OCI-LY3 (cell line): ENCODE measurements around the gene ASTN2.
A peak's percentile ranks its signal among the peaks of the same experiment; 100 is the strongest.

ENCODE experiments used
- H2AFZ ChIP-seq: fragments of 200-600, 300-600 bp; shearing (Covaris generic); 2 replicates; pipeline ENCODE4 v1.6.0; 2014; ENCODE audit warnings: antibody characterized with exemption, low read depth, low read length
- H3K27ac ChIP-seq: fragments of 200-600, 300-600 bp; sonication (generic); 2 replicates; pipeline ENCODE4 v1.5.1; 2014; ENCODE audit warnings: mild to moderate bottlenecking, low read length, moderate library complexity, mixed read lengths
- H3K27me3 ChIP-seq: fragments of 200-600, 300-600 bp; sonication (generic); 2 replicates; pipeline ENCODE4 v1.6.1; 2014; ENCODE audit warnings: low read depth, low read length, mixed read lengths
- H3K36me3 ChIP-seq: fragments of 200-600, 300-600 bp; sonication (generic); replicated peaks from 2 replicates; pipeline ENCODE3; 2014; ENCODE audit warnings: low read depth, low read length, mixed read lengths
- H3K4me1 ChIP-seq: fragments of 300-600, 200-600 bp; sonication (generic); 2 replicates; pipeline ENCODE4 v1.6.1; 2014; ENCODE audit warnings: low read length, mixed read lengths
- H3K4me2 ChIP-seq: fragments of 200-600, 300-600 bp; sonication (generic); 2 replicates; pipeline ENCODE4 v1.6.1; 2014; ENCODE audit warnings: low read length, mixed read lengths
- H3K4me3 ChIP-seq: fragments of 300-600, 200-600 bp; sonication (generic); 2 replicates; pipeline ENCODE4 v1.5.1; 2014; ENCODE audit warnings: antibody characterized with exemption, mild to moderate bottlenecking, low read length, moderate library complexity
- H3K79me2 ChIP-seq: fragments of 300-600, 200-600 bp; shearing (Covaris generic); 2 replicates; pipeline ENCODE4 v1.6.1; 2014; ENCODE audit warnings: mild to moderate bottlenecking, low read length, mixed read lengths
- H3K9ac ChIP-seq: fragments of 300-600, 200-600 bp; shearing (Covaris generic); 2 replicates; pipeline ENCODE4 v1.6.0; 2014; ENCODE audit warnings: mild to moderate bottlenecking, low read length, moderate library complexity
- H3K9me3 ChIP-seq: fragments of 200-600, 300-600 bp; shearing (Covaris generic); 2 replicates; pipeline ENCODE4 v1.6.1; 2014; ENCODE audit warnings: low read length, mixed read lengths; ENCODE audit not compliant: insufficient read depth
- H4K20me1 ChIP-seq: fragments of 200-600, 300-600 bp; sonication (generic); 2 replicates; pipeline ENCODE4 v1.6.1; 2016; ENCODE audit warnings: low read length, mixed read lengths; ENCODE audit not compliant: insufficient read depth
- EZH2phosphoT487 ChIP-seq: fragments of 200-600 bp; shearing (Covaris generic); IDR thresholded peaks from 2 replicates; pipeline ENCODE4 v1.6.1; 2018; ENCODE audit warnings: antibody characterized with exemption, mixed run types, low read depth
- TF ChIP-seq, protein P1 (sequence below): fragments of 200-600, 300-600 bp; sonication (generic); IDR thresholded peaks from 2 replicates; pipeline ENCODE4 v1.5.1; 2014; ENCODE audit warnings: antibody characterized with exemption, low read length, low read depth

Gene ASTN2

DNA sequence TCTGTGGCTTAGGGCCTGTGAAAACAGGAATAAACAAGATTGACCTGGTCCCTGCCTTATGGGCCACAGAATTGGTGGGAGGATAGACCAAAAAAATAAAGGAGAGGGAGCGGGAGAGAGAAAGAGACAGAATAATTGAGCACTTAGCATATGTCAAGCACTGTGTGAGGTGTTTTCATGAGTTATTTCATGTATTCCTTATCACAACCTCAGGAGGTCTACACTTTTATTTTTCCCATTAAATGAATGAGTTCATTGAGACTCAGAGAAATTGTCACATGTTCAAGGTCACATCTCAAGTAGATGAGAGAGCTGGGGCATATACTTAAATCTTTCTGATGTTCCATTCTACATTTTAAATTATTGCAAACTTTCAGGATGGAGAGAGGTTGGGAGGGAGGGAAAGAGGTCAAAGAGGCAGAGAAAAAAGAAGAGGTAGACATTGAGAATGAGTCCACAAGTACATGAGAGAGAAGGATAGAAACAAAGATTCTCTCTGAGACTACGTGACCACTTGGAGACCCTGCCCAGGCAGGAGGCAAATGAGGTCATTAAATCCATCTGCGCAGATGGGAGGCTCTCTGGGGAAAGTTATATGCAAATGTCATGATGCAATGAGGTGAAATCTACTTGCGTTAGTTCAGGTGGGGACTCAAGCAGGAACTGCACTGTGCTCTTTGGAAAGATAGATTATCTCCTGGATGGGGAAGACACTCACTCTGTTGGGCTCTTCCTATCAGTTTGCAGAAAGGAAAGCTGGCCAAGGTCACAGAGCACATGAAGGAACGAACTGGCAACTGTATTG is 1019.8 kb downstream of the ASTN2 start:
- Histone ChIP-seq H3K4me3 (no peak overlapping the region), H3K27ac (peak overlapping the region; percentile 34; the same call in 1 of the 2 replicates), H3K79me2 (no peaks in the 10 kb centered on the region), H3K4me2 (peak overlapping the region; percentile 45), H3K36me3 (no peaks in the 10 kb centered on the region), H3K27me3 (no peaks in the 10 kb centered on the region), H2AFZ (no peak overlapping the region), H3K4me1 (peaks cover 32% of the 10 kb centered on the region), H3K9me3 (no peaks in the 10 kb centered on the region), H3K9ac (no peak overlapping the region), H4K20me1 (no peaks in the 10 kb centered on the region)
- TF ChIP-seq EZH2phosphoT487, result no peak
- TF ChIP-seq, protein P1, sequence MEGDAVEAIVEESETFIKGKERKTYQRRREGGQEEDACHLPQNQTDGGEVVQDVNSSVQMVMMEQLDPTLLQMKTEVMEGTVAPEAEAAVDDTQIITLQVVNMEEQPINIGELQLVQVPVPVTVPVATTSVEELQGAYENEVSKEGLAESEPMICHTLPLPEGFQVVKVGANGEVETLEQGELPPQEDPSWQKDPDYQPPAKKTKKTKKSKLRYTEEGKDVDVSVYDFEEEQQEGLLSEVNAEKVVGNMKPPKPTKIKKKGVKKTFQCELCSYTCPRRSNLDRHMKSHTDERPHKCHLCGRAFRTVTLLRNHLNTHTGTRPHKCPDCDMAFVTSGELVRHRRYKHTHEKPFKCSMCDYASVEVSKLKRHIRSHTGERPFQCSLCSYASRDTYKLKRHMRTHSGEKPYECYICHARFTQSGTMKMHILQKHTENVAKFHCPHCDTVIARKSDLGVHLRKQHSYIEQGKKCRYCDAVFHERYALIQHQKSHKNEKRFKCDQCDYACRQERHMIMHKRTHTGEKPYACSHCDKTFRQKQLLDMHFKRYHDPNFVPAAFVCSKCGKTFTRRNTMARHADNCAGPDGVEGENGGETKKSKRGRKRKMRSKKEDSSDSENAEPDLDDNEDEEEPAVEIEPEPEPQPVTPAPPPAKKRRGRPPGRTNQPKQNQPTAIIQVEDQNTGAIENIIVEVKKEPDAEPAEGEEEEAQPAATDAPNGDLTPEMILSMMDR, result no peak

DNA sequence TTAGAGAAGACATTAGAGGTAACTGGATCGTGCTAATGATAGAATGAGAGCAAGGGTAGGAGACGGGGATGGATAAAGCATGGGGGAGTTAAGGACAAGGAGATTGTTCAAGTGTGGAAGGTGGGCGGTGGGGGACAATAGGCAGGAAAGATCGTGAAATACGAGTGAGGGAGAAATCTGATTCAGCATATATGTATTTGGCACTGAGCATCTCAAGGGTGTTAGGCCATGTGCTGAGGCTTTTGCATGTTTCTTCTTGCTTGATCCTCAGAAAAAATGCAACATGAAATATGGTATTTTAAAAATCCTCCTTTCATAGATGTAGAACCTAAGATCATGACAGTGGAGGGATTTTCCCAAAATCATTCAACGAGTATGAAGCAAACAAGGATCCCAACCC is 1020.8 kb downstream of the ASTN2 start:
- Histone ChIP-seq H2AFZ (no peak overlapping the region), H3K9me3 (no peaks in the 10 kb centered on the region), H4K20me1 (no peaks in the 10 kb centered on the region), H3K79me2 (no peaks in the 10 kb centered on the region), H3K4me1 (peaks cover 32% of the 10 kb centered on the region), H3K27me3 (no peaks in the 10 kb centered on the region), H3K9ac (no peak overlapping the region), H3K27ac (no peak overlapping the region), H3K36me3 (no peaks in the 10 kb centered on the region), H3K4me2 (no peak overlapping the region), H3K4me3 (no peak overlapping the region)
- TF ChIP-seq, protein P1, result no peak
- TF ChIP-seq EZH2phosphoT487, result no peak

DNA sequence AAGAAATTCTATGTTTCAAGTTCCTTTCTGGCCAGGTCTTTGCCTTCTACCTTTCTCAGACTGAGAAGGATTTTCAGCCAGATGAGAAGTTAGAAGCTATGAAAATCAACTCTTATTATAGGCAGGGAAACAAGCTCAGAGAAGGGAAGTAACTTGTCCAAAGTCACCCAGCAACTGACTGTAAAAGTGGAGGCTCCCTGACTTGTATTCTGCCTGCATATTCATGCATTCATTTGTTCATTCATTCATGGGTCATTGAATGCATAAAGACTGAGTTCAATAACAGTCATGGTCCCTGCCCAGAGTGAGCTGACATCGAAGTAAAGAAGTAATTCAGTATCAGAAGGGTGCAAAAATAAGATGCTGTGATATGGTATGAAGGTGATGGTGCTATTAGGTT is 1021.7 kb downstream of the ASTN2 start:
- TF ChIP-seq, protein P1, result no peak
- TF ChIP-seq EZH2phosphoT487, result no peak
- peaks cover 35% of the 10 kb centered on the region for H3K4me1 ChIP-seq
- H2AFZ ChIP-seq, result no peak overlapping the region
- H4K20me1 ChIP-seq, result no peaks in the 10 kb centered on the region
- no peak overlapping the region for H3K27ac ChIP-seq
- no peak overlapping the region for H3K9ac ChIP-seq
- H3K79me2 ChIP-seq, result no peaks in the 10 kb centered on the region
- H3K27me3 ChIP-seq, result no peaks in the 10 kb centered on the region
- H3K36me3 ChIP-seq, result no peaks in the 10 kb centered on the region
- no peak overlapping the region for H3K4me2 ChIP-seq
- no peak overlapping the region for H3K4me3 ChIP-seq
- no peaks in the 10 kb centered on the region for H3K9me3 ChIP-seq

DNA sequence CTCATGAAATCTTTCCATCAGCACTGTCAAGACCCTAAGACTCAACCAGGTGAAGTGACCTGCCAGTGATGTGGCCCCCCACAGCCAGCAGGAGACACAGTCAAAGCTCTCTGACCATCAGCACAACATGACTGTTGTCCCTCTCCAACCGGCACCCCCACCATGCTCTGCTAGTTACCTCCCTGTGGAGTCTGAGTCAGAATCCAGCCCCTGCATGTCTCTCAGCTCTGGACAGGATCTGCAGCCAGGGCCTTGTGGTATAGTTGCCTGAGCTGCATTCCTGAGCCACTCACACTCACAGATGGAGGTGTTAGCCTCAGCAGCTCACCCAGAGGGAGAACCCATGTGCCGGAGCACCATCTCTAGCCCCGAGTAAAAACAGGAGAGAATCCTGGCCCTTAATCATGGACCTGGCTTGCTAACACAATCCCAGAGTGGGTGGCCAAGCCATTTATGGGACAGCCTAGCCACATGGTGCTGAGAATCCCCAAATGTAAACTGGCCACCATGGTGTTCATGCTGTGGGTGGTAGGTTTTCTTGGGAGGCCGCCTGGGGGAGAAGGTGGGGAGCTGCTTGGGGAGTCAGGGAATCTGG is 1023.5 kb downstream of the ASTN2 start:
- Histone ChIP-seq H3K79me2 (no peaks in the 10 kb centered on the region), H3K9me3 (no peaks in the 10 kb centered on the region), H3K36me3 (no peaks in the 10 kb centered on the region), H2AFZ (0 out of 2 replicates have a peak overlapping the region, but pooled peaks have one; percentile 7), H4K20me1 (no peaks in the 10 kb centered on the region), H3K4me3 (no peak overlapping the region), H3K27ac (peak overlapping the region; percentile 31), H3K4me1 (peaks cover 37% of the 10 kb centered on the region), H3K27me3 (no peaks in the 10 kb centered on the region), H3K4me2 (peak overlapping the region; percentile 49), H3K9ac (peak overlapping the region; percentile 9; the same call in 1 of the 2 replicates)
- TF ChIP-seq, protein P1, result no peak
- no peak for TF ChIP-seq EZH2phosphoT487
